DND-41 (cell line): Measurements from ENCODE around the gene EPB41L4B.

Source experiments
- ATAC-seq: fragments of 200-7000 bp; cut with Tn5 transposase; 3 replicates; pipeline ENCODE4 v1.9.1; 2021; ENCODE audit warnings: low read depth; ENCODE audit not compliant: insufficient read depth
- DNase-seq: peaks from one replicate; pipeline ENCODE4 v3.0.0-alpha.2; 2020
- H2AFZ ChIP-seq: 2 replicates; pipeline ENCODE4 v1.6.0; 2012; ENCODE audit warnings: low read depth, low read length
- H3K27ac ChIP-seq: 2 replicates; pipeline ENCODE4 v1.5.1; 2012; ENCODE audit warnings: low read length, inconsistent platforms
- H3K27me3 ChIP-seq: fragments of 200-600 bp; sonication (generic); 2 replicates; pipeline ENCODE4 v1.6.0; 2012; ENCODE audit warnings: low read length, mild to moderate bottlenecking, inconsistent platforms; ENCODE audit not compliant: insufficient read depth, poor library complexity
- H3K36me3 ChIP-seq: 2 replicates; pipeline ENCODE4 v1.5.1; 2012; ENCODE audit warnings: low read length, inconsistent platforms; ENCODE audit not compliant: insufficient read depth
- H3K4me1 ChIP-seq: 2 replicates; pipeline ENCODE4 v1.5.1; 2012; ENCODE audit warnings: mild to moderate bottlenecking, low read length; ENCODE audit not compliant: insufficient read depth
- H3K4me2 ChIP-seq: 2 replicates; pipeline ENCODE4 v1.6.0; 2012; ENCODE audit warnings: mild to moderate bottlenecking, moderate library complexity, low read length, inconsistent platforms; ENCODE audit not compliant: insufficient read depth
- H3K4me3 ChIP-seq, 2 experiments: fragments of 200-600 bp in 1 of 2; shearing (Covaris generic) in 1 of 2; 2 replicates each; pipeline ENCODE4 v1.5.1; 2012 to 2016; ENCODE audit warnings: inconsistent platforms in 2 of 2, low read length in 2 of 2, mild to moderate bottlenecking in 2 of 2, low read depth in 1 of 2, moderate library complexity in 1 of 2
- H3K79me2 ChIP-seq: 2 replicates; pipeline ENCODE4 v1.6.0; 2012; ENCODE audit warnings: low read length, inconsistent platforms; ENCODE audit not compliant: insufficient read depth
- H3K9ac ChIP-seq: 2 replicates; pipeline ENCODE4 v1.6.0; 2012; ENCODE audit warnings: low read depth, mild to moderate bottlenecking, inconsistent platforms, low read length, moderate library complexity
- H3K9me3 ChIP-seq: 2 replicates; pipeline ENCODE4 v1.5.1; 2012; ENCODE audit warnings: low read length, moderate library complexity, mild to moderate bottlenecking, inconsistent platforms; ENCODE audit not compliant: insufficient read depth, severe bottlenecking
- H4K20me1 ChIP-seq: 2 replicates; pipeline ENCODE4 v1.6.0; 2012; ENCODE audit warnings: low read length; ENCODE audit not compliant: insufficient read depth
- CTCF ChIP-seq: IDR thresholded peaks from 2 replicates; pipeline ENCODE4 v1.5.1; 2012; ENCODE audit warnings: borderline replicate concordance, low read length, moderate library complexity, mild to moderate bottlenecking; ENCODE audit not compliant: poor library complexity, severe bottlenecking; ENCODE audit errors: extremely low read depth
- EZH2 ChIP-seq: IDR thresholded peaks from 3 replicates; pipeline ENCODE4 v1.6.1; 2012; ENCODE audit warnings: borderline replicate concordance, low read depth, mild to moderate bottlenecking, moderate library complexity, low read length, inconsistent platforms; ENCODE audit not compliant: severe bottlenecking

Gene EPB41L4B

DNA sequence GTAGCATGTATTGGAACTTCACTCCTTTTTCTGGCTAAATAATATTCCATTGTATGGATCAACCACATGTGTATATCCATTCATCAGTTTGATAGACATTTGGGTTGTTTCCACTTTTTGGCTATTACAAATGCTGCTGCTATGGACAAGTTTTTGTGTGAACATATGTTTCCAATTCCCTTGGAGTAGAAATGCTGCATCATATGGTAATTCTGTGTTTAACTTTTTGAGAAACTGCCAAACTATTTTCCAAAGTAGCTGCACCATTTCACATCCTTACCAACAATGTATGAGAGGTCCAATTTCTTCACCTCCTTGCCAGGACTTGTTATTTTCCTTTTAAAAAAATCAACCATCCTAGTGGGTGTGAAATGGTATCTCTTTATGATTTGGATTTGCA lies 162.2 kb downstream of the EPB41L4B start:
- TF ChIP-seq EZH2 (no peak), CTCF (no peak)
- H3K9me3 ChIP-seq, result peaks cover 4% of the 10 kb centered on the region
- H3K27me3 ChIP-seq, result no peaks in the 10 kb centered on the region
- H3K79me2 ChIP-seq, result no peaks in the 10 kb centered on the region
- H2AFZ ChIP-seq, result no peak overlapping the region
- no peak overlapping the region for H3K4me2 ChIP-seq
- H3K4me1 ChIP-seq, result no peaks in the 10 kb centered on the region
- ATAC-seq, result no peak
- H3K9ac ChIP-seq, result no peak overlapping the region
- H3K36me3 ChIP-seq, result no peaks in the 10 kb centered on the region
- H3K4me3 ChIP-seq, result no peak overlapping the region
- DNase-seq, result no peak
- no peak overlapping the region for H3K27ac ChIP-seq
- H4K20me1 ChIP-seq, result no peaks in the 10 kb centered on the region

GRCh38 chr9:109156708-109157107 lies 164.2 kb downstream of the EPB41L4B start:
- Histone ChIP-seq H4K20me1 (no peaks in the 10 kb centered on the region), H3K9me3 (peaks cover 11% of the 10 kb centered on the region), H3K4me1 (no peaks in the 10 kb centered on the region), H2AFZ (no peak overlapping the region), H3K9ac (no peak overlapping the region), H3K4me3 (no peak overlapping the region), H3K27me3 (no peaks in the 10 kb centered on the region), H3K4me2 (no peak overlapping the region), H3K27ac (no peak overlapping the region), H3K79me2 (no peaks in the 10 kb centered on the region), H3K36me3 (no peaks in the 10 kb centered on the region)
- DNase-seq (no peak), ATAC-seq (no peak)
- no peak for TF ChIP-seq EZH2
- no peak for TF ChIP-seq CTCF

- Histone ChIP-seq H3K27ac (no peak overlapping the region), H3K9ac (no peak overlapping the region), H2AFZ (no peak overlapping the region), H4K20me1 (no peaks in the 10 kb centered on the region), H3K4me2 (no peak overlapping the region), H3K4me3 (no peak overlapping the region), H3K9me3 (peaks cover 11% of the 10 kb centered on the region), H3K79me2 (no peaks in the 10 kb centered on the region), H3K27me3 (no peaks in the 10 kb centered on the region), H3K36me3 (no peaks in the 10 kb centered on the region), H3K4me1 (no peaks in the 10 kb centered on the region)
- TF ChIP-seq EZH2 (no peak), CTCF (no peak)
- ATAC-seq (no peak), DNase-seq (no peak)
Measured at GRCh38 chr9:109150925-109151545, 169.8 kb downstream of the EPB41L4B start.

DNA sequence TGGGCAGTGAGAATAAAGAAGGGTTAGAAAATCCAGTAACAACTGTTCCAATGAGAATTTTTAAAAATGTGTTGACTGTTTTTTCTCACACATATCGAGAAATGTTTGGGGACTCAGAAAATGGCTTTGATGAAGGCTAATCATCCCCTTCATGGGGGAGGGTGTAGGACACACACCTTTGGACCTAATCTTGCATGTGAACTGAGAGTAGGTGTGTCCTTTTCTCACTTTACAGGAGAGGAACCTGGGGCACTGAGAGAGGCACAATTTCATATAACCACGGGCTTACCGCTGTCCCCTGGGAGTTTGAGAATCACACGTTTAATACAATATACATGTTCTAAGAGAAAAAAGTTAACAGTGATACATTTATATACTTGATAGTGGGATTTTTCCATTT lies 171.1 kb downstream of the EPB41L4B start:
- DNase-seq (no peak), ATAC-seq (no peak)
- Histone ChIP-seq H3K9me3 (peaks cover 11% of the 10 kb centered on the region), H4K20me1 (no peaks in the 10 kb centered on the region), H3K27ac (no peak overlapping the region), H2AFZ (no peak overlapping the region), H3K4me1 (no peaks in the 10 kb centered on the region), H3K4me3 (no peak overlapping the region), H3K4me2 (no peak overlapping the region), H3K9ac (no peak overlapping the region), H3K79me2 (no peaks in the 10 kb centered on the region), H3K36me3 (no peaks in the 10 kb centered on the region), H3K27me3 (no peaks in the 10 kb centered on the region)
- TF ChIP-seq EZH2 (no peak), CTCF (no peak)
